Liver (tissue), 3 donors: ENCODE data around the gene CCN5.

Experiments used
- GABPA ChIP-seq, 2 donors: IDR thresholded peaks in 1 of 2; conservative IDR thresholded peaks in 1 of 2; 2 replicates each; pipeline ENCODE4 v1.6.1; 2016; ENCODE audit warnings: antibody characterized with exemption in 2 of 2, mild to moderate bottlenecking in 1 of 2, moderate library complexity in 1 of 2
- RAD21 ChIP-seq, 2 donors: IDR thresholded peaks; 2 replicates each; pipeline ENCODE4 v1.6.1; 2016; ENCODE audit warnings: antibody characterized with exemption in 2 of 2, mild to moderate bottlenecking in 2 of 2
- SP1 ChIP-seq: IDR thresholded peaks from 2 replicates; pipeline ENCODE4 v1.6.1; 2018; ENCODE audit warnings: antibody characterized with exemption, mild to moderate bottlenecking
- YY1 ChIP-seq: IDR thresholded peaks from 2 replicates; pipeline ENCODE4 v1.6.1; 2016; ENCODE audit warnings: antibody characterized with exemption, mild to moderate bottlenecking
- TF ChIP-seq, protein P1 (sequence below): IDR thresholded peaks from 2 replicates; pipeline ENCODE4 v1.6.1; 2016; ENCODE audit warnings: antibody characterized with exemption
- TF ChIP-seq, protein P2 (sequence below): fragments of 150-350 bp; IDR thresholded peaks from 2 replicates; pipeline ENCODE4 v1.5.1; 2017; ENCODE audit warnings: improper control_type of control experiment, low read depth, low read length; ENCODE audit not compliant: missing input control
- TF ChIP-seq, protein P3 (sequence below): IDR thresholded peaks from 2 replicates; pipeline ENCODE4 v1.6.1; 2016; ENCODE audit warnings: antibody characterized with exemption, mild to moderate bottlenecking
- donor health status: healthy.
- donor health status: healthy.

DNA sequence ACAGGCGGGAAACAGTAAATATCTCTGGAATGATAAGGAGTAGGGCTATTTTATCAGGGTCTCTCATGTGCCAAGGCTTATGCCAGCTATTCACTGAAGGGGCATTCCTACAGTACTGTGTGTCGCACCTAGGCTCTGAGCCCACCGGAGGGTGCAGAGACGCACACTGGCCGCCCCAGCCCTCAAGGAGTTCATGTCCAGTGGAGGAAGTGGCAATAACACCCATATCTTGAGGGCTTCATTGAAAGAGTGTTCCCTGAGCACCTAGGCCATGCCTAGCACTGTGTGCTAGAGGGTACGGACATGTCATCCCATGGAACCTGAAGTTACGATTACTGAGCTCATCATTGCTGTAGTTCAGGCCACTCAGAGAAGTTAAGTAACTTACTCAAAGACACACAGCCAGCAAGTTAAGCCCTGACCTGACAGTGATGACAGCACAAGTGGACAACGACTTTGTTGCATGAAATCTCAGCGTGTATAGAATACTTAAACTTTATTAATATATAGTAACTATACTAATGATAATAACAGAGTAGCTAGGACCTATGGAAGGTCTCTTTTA lies 8.7 kb downstream of the CCN5 start:
- TF ChIP-seq, protein P1, sequence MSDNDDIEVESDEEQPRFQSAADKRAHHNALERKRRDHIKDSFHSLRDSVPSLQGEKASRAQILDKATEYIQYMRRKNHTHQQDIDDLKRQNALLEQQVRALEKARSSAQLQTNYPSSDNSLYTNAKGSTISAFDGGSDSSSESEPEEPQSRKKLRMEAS = no peak
- TF ChIP-seq, protein P2, sequence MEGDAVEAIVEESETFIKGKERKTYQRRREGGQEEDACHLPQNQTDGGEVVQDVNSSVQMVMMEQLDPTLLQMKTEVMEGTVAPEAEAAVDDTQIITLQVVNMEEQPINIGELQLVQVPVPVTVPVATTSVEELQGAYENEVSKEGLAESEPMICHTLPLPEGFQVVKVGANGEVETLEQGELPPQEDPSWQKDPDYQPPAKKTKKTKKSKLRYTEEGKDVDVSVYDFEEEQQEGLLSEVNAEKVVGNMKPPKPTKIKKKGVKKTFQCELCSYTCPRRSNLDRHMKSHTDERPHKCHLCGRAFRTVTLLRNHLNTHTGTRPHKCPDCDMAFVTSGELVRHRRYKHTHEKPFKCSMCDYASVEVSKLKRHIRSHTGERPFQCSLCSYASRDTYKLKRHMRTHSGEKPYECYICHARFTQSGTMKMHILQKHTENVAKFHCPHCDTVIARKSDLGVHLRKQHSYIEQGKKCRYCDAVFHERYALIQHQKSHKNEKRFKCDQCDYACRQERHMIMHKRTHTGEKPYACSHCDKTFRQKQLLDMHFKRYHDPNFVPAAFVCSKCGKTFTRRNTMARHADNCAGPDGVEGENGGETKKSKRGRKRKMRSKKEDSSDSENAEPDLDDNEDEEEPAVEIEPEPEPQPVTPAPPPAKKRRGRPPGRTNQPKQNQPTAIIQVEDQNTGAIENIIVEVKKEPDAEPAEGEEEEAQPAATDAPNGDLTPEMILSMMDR = no peak
- TF ChIP-seq, protein P3, sequence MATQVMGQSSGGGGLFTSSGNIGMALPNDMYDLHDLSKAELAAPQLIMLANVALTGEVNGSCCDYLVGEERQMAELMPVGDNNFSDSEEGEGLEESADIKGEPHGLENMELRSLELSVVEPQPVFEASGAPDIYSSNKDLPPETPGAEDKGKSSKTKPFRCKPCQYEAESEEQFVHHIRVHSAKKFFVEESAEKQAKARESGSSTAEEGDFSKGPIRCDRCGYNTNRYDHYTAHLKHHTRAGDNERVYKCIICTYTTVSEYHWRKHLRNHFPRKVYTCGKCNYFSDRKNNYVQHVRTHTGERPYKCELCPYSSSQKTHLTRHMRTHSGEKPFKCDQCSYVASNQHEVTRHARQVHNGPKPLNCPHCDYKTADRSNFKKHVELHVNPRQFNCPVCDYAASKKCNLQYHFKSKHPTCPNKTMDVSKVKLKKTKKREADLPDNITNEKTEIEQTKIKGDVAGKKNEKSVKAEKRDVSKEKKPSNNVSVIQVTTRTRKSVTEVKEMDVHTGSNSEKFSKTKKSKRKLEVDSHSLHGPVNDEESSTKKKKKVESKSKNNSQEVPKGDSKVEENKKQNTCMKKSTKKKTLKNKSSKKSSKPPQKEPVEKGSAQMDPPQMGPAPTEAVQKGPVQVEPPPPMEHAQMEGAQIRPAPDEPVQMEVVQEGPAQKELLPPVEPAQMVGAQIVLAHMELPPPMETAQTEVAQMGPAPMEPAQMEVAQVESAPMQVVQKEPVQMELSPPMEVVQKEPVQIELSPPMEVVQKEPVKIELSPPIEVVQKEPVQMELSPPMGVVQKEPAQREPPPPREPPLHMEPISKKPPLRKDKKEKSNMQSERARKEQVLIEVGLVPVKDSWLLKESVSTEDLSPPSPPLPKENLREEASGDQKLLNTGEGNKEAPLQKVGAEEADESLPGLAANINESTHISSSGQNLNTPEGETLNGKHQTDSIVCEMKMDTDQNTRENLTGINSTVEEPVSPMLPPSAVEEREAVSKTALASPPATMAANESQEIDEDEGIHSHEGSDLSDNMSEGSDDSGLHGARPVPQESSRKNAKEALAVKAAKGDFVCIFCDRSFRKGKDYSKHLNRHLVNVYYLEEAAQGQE = no peak
- TF ChIP-seq RAD21 (IDR thresholded peaks at IDR 0.05) (no peak), GABPA (IDR thresholded peaks at IDR 0.05 in 1 of 2, conservative IDR thresholded peaks at IDR 0.05 in 1 of 2) (no peak), SP1 (no peak), YY1 (no peak)
